ENCODE results near the gene HIVEP2.

GRCh38 chr6:142824426-142824825, 120.5 kb downstream of the HIVEP2 start:
- TF ChIP-seq ZNF274 (IDR thresholded peaks at IDR 0.05; ENCODE audit: low read depth, low read length) = no peak
- TF ChIP-seq YY1 (IDR thresholded peaks at IDR 0.05; ENCODE audit: insufficient read depth, insufficient read length) = no peak
